Measurements from ENCODE around the gene COL20A1.
"Not testable (repeated sequence)": the region's sequence is repeated elsewhere in the genome, so short reads cannot be mapped to it uniquely, and the experiment has no call there.

Gene COL20A1

DNA sequence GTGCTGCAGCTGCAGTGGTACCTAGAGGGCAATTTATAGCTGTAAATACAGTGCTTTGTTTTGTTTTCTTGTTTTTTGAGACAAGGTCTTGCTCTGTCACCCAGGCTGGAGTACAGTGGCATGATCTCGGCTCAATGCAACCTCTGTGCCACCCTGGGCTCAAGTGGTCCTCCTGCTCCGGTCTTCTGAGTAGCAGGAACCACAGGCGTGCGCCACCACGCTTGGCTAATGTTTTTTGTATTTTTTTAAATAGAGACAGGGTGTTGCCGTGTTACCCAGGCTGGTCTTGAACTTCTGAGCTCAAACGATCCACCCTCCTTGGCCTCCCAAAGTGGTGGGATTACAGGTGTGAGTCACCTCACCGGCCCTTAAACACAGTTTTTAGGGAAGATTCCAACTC lies 41.4 kb downstream of the COL20A1 start:
- DNase-seq (ENCODE audit: low read depth), result no peak

- DNase-seq (ENCODE audit: low read depth), result not testable (repeated sequence)
These were observed 42.1 kb downstream of the COL20A1 start for GRCh38 chr20:63335060-63335459.

GRCh38 chr20:63335711-63336110 lies 42.7 kb downstream of the COL20A1 start:
- no peak for DNase-seq (ENCODE audit: low read depth)

GRCh38 chr20:63336232-63336752 lies 43.3 kb downstream of the COL20A1 start:
- DNase-seq (ENCODE audit: low read depth), result no peak

- no peak for DNase-seq (ENCODE audit: low read depth)
These were observed 44.9 kb downstream of the COL20A1 start for GRCh38 chr20:63337786-63338420.

GRCh38 chr20:63339154-63340094 lies 46.4 kb downstream of the COL20A1 start:
- DNase-seq (ENCODE audit: low read depth), result not testable (repeated sequence)

DNA sequence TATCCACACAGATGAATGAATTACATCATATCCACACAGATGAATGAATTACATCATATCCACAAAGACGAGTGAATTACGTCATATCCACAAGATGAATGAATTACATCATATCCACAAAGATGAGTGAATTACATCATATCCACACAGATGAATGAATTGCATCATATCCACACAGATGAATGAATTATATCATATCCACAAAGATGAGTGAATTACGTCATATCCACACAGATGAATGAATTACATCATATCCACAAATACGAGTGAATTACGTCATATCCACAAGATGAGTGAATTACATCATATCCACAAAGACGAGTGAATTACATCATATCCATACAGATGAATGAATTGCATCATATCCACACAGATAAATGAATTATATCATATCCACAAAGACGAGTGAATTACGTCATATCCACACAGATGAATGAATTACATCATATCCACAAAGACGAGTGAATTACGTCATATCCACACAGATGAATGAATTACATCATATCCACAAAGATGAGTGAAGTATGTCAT lies 47.2 kb downstream of the COL20A1 start:
- DNase-seq (ENCODE audit: low read depth), result not testable (repeated sequence)

- no peak for DNase-seq (ENCODE audit: low read depth)
These were observed 49.8 kb downstream of the COL20A1 start for GRCh38 chr20:63342561-63343459.

- DNase-seq (ENCODE audit: low read depth), result no peak
These were observed 50.8 kb downstream of the COL20A1 start for GRCh38 chr20:63343460-63344445.

- no peak for DNase-seq (ENCODE audit: low read depth)
These were observed 51.8 kb downstream of the COL20A1 start for GRCh38 chr20:63344616-63345327.

- no peak for DNase-seq (ENCODE audit: low read depth)
These were observed 52.5 kb downstream of the COL20A1 start for GRCh38 chr20:63345328-63346100.

GRCh38 chr20:63346131-63347080 lies 53.4 kb downstream of the COL20A1 start:
- DNase-seq (ENCODE audit: low read depth), result no peak

DNA sequence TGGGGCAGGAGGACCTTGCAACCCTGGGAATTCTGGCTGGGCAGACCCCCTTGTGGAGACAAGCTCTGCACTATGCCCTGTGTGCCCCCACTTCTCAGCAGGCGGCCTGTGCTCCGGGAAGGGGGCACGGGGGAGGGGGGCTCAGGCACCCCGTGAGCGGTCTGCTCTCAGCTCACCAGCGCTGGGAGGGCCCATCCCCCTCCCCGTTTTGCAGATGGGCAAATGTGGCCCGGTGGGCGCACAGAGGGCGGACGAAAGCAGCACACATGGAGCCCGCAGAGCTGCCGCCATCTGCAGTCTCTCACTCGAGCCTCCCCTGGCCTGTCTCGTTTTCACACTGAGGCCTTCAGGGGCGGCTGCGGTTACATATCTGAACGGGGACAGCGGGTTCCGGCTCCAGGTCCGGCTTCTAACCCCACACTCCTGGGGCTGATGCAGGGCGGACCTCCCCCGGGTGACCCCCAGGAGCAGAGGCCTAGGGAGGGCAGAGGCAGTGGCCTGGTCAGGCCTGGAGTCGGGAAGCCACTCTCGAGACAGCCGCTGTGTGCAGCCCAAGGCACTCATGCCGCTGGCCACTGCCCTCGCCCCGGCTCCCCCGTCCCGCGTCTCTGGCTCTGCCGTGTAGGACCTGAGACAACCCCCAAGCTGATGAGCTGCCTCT lies 54.2 kb downstream of the COL20A1 start:
- DNase-seq (ENCODE audit: low read depth), result no peak

- DNase-seq (ENCODE audit: low read depth), result no peak
These were observed 55.2 kb downstream of the COL20A1 start for GRCh38 chr20:63347950-63348827.

- no peak for DNase-seq (ENCODE audit: low read depth)
These were observed 56.0 kb downstream of the COL20A1 start for GRCh38 chr20:63348828-63349515.

DNA sequence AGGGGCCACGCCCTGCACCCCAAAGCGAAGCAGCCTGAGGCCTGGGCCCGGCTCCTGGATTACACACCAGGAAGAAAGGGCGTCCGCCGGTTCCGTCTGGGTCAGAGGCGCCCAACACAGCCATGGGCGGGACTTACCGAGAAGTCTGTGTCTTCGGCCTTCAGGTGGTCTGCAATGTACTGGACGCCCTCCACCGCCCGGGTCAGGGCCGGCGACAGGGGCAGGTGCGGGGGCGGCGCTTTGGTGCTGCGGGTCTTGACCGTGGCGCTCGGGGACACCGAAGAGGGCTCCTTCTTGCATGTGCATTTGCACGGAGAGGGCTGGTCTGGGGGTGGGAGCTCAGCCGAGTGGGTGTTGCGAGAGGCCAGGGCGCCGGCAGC lies 56.5 kb downstream of the COL20A1 start:
- no peak for DNase-seq (ENCODE audit: low read depth)
